SK-N-MC (cell line): ENCODE measurements around the gene MBLAC2.

Experiments
- EZH2 ChIP-seq: fragments of 200-600 bp; sonication (generic); IDR thresholded peaks from one replicate; pipeline ENCODE4 v1.6.1; 2017; ENCODE audit warnings: antibody characterized with exemption
- FOXP2 ChIP-seq: optimal IDR thresholded peaks from 2 replicates; pipeline ENCODE3; 2011; ENCODE audit warnings: mild to moderate bottlenecking, moderate library complexity; ENCODE audit not compliant: insufficient read depth; ENCODE audit errors: extremely low read length, control extremely low read depth
- POLR2AphosphoS5 ChIP-seq: IDR thresholded peaks from 2 replicates; pipeline ENCODE4 v1.6.1; 2012; ENCODE audit warnings: mild to moderate bottlenecking, low read depth, low read length, borderline replicate concordance

DNA sequence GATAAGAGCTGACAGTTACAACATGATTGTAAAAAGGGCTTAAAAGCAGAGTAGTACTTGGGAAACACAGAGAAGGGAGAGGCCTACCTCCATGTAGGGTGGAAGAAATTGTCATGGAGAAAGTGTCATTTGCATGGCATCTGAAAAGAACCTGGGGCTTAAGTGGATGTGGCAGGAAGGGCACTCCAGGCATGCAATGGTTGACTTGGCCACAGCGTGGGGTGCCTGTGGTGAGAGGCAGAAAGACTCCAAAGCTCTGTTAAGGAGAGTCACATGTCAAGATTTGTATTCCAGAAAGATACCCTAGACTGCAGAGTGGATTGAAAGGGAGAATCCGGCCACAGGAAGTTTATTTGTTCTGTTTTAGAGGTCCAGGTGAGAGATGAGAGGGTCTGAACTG lies 2.5 kb upstream of the MBLAC2 start:
- no peak for TF ChIP-seq EZH2
- TF ChIP-seq POLR2AphosphoS5, result no peak
- TF ChIP-seq FOXP2, result no peak
